HCT116 (cell line): ENCODE data around the gene UBE2J2. TPM values are rescaled to one million over a fixed set of nuclear protein-coding genes. Genes with fewer than 3 reads are reported as not detected.
A peak's percentile ranks its signal among the peaks of the same experiment; 100 is the strongest.

Experiments used
- ATAC-seq: fragments of 200-7000 bp; cut with Tn5 transposase; 2 replicates; pipeline ENCODE4 v1.9.1; 2020; ENCODE audit warnings: mild to moderate bottlenecking, moderate library complexity
- BruUV-seq: library from RNA; stranded (reverse); fragments of 400-500 nt; replicated peaks from 2 replicates; lab custom pipeline; 2021; lab: Mats Ljungman, UMichigan
- CTCF ChIA-PET: fragments of 300-600 bp; sonication (Branson Sonifier 250); formaldehyde crosslinking; loops from one replicate; lab custom pipeline; 2021; ENCODE audit warnings: antibody characterized with exemption; lab: Charles Lee
- POLR2A ChIA-PET: fragments of 300-600, 350-600 bp; sonication (Branson Sonifier 250); formaldehyde crosslinking; loops from one replicate; lab custom pipeline; 2021; ENCODE audit warnings: antibody characterized with exemption; lab: Charles Lee
- RAD21 ChIA-PET, 2 experiments: fragments of 300-600 bp; sonication (Branson Sonifier 250); formaldehyde crosslinking; loops; one replicate each; lab custom pipeline; 2023; ENCODE audit warnings: low total read pairs in 2 of 2; ENCODE audit not compliant: uncharacterized antibody in 2 of 2, unreplicated experiment in 2 of 2, low non-redundant PET in 1 of 2; lab: Charles Lee
- DNase-seq: peaks from one replicate; pipeline ENCODE4 v3.0.0-alpha.2; 2010; ENCODE audit warnings: low read depth, low spot score
- H2AFZ ChIP-seq: fragments of 200-600 bp; shearing (Covaris generic), sonication (generic); 2 replicates; pipeline ENCODE4 v1.6.1; 2017; ENCODE audit warnings: low read depth, mixed run types, mixed read lengths, antibody characterized with exemption, low read length; ENCODE audit not compliant: poor library complexity, severe bottlenecking
- H3K27ac ChIP-seq: 2 replicates; pipeline ENCODE4 v1.5.1; 2012; ENCODE audit warnings: low read depth, low read length
- H3K27me3 ChIP-seq: fragments of 200-600 bp; sonication (generic); 2 replicates; pipeline ENCODE4 v1.6.1; 2016; ENCODE audit warnings: mixed run types, low read length, mixed read lengths; ENCODE audit not compliant: insufficient read depth
- H3K36me3 ChIP-seq, 2 experiments: fragments of 200-500 bp in 1 of 2; fragments of 200-600 bp in 1 of 2; sonication (Bioruptor generic) in 1 of 2; sonication (generic) in 1 of 2; 2 replicates each; pipeline versions ENCODE4 v1.5.1 to v1.6.1; 2014 to 2016; ENCODE audit warnings: low read length in 2 of 2, inconsistent platforms in 1 of 2, mixed read lengths in 1 of 2, mixed run types in 1 of 2; ENCODE audit not compliant: insufficient read depth in 2 of 2, control insufficient read depth in 1 of 2
- H3K4me1 ChIP-seq, 2 experiments: fragments of 200-600 bp in 1 of 2; sonication (generic) in 1 of 2; 2 replicates each; pipeline versions ENCODE4 v1.5.1 to v1.6.1; 2012 to 2017; ENCODE audit warnings: low read length in 2 of 2, inconsistent platforms in 1 of 2, mild to moderate bottlenecking in 1 of 2, mixed read lengths in 1 of 2, mixed run types in 1 of 2, moderate library complexity in 1 of 2; ENCODE audit not compliant: insufficient read depth in 2 of 2, control insufficient read depth in 1 of 2
- H3K4me2 ChIP-seq: fragments of 200-600 bp; sonication (generic); 2 replicates; pipeline ENCODE4 v1.6.1; 2017; ENCODE audit warnings: mixed run types, low read length, mixed read lengths
- H3K4me3 ChIP-seq, 2 experiments: fragments of 200-600 bp in 1 of 2; sonication (generic) in 1 of 2; replicated peaks in 1 of 2; 2 replicates each; pipeline ENCODE4 v1.5.1; 2011 to 2016; ENCODE audit warnings: low read length in 2 of 2, control low read depth in 1 of 2, low read depth in 1 of 2, mild to moderate bottlenecking in 1 of 2, mixed read lengths in 1 of 2, mixed run types in 1 of 2
- H3K79me2 ChIP-seq: fragments of 200-600 bp; sonication (generic); 2 replicates; pipeline ENCODE4 v1.6.1; 2017; ENCODE audit warnings: mild to moderate bottlenecking, mixed run types, low read length, moderate library complexity, mixed read lengths; ENCODE audit not compliant: insufficient read depth
- H3K9ac ChIP-seq: fragments of 200-600 bp; sonication (generic); 2 replicates; pipeline ENCODE4 v1.6.1; 2016; ENCODE audit warnings: low read length, mixed read lengths
- H3K9me2 ChIP-seq: fragments of 200-600 bp; sonication (generic), shearing (Covaris generic); 2 replicates; pipeline ENCODE4 v1.6.1; 2017; ENCODE audit warnings: mixed run types, mild to moderate bottlenecking, moderate library complexity; ENCODE audit not compliant: insufficient read depth
- H3K9me3 ChIP-seq, 2 experiments: fragments of 200-500 bp in 1 of 2; fragments of 200-600 bp in 1 of 2; sonication (Bioruptor generic) in 1 of 2; sonication (generic) in 1 of 2; 2 replicates each; pipeline ENCODE4 v1.6.1; 2014 to 2017; ENCODE audit warnings: low read length in 2 of 2, mixed read lengths in 2 of 2, inconsistent platforms in 1 of 2, low read depth in 1 of 2, mild to moderate bottlenecking in 1 of 2, mixed run types in 1 of 2, moderate library complexity in 1 of 2; ENCODE audit not compliant: control insufficient read depth in 1 of 2, insufficient read depth in 1 of 2
- H4K20me1 ChIP-seq: fragments of 200-600 bp; sonication (generic), shearing (Covaris generic); 2 replicates; pipeline ENCODE4 v1.6.1; 2017; ENCODE audit warnings: mixed run types, mild to moderate bottlenecking, moderate library complexity; ENCODE audit not compliant: insufficient read depth
- EZH2 ChIP-seq: fragments of 200-600 bp; sonication (generic); IDR thresholded peaks from 2 replicates; pipeline ENCODE4 v1.6.1; 2017; ENCODE audit warnings: antibody characterized with exemption, mixed run types
- FOSL1 ChIP-seq: IDR thresholded peaks from 2 replicates; pipeline ENCODE4 v1.6.1; 2012; ENCODE audit warnings: low read depth
- ZNF274 ChIP-seq: fragments of 200-500 bp; sonication (Bioruptor generic); IDR thresholded peaks from 2 replicates; pipeline ENCODE4 v1.6.1; 2014; ENCODE audit warnings: mild to moderate bottlenecking, low read depth, low read length, inconsistent platforms
- intact Hi-C: fragments of 100-400 bp; cut with micrococcal nuclease; formaldehyde crosslinking; loops from 2 replicates; pipeline ENCODE4 v1.10.0; 2022
- total RNA-seq: library from RNA; stranded (reverse); gene quantifications from one replicate; pipeline ENCODE4 v1.2.1, GENCODE V29; 2021; ENCODE audit not compliant: unreplicated experiment
- TF ChIP-seq, protein P1 (sequence below): IDR thresholded peaks from 2 replicates; pipeline ENCODE4 v1.6.1; 2011; ENCODE audit warnings: mild to moderate bottlenecking, low read length, moderate library complexity; ENCODE audit not compliant: insufficient replicate concordance; ENCODE audit errors: extremely low read depth
- TF ChIP-seq, protein P2 (sequence below): IDR thresholded peaks from 2 replicates; pipeline ENCODE4 v1.6.1; 2012; ENCODE audit warnings: low read depth
- TF ChIP-seq, protein P3 (sequence below), 3 experiments: fragments of 200-600 bp in 1 of 3; sonication (generic) in 1 of 3; IDR thresholded peaks in 2 of 3; conservative IDR thresholded peaks in 1 of 3; 2 replicates each; pipeline ENCODE4 v1.5.1; 2012 to 2017; ENCODE audit warnings: low read depth in 2 of 3, low read length in 2 of 3, antibody characterized with exemption in 1 of 3, borderline replicate concordance in 1 of 3, control low read depth in 1 of 3, mild to moderate bottlenecking in 1 of 3, mixed read lengths in 1 of 3, mixed run types in 1 of 3, moderate library complexity in 1 of 3; ENCODE audit not compliant: insufficient read depth in 1 of 3

Gene UBE2J2
- total RNA-seq, 1 experiment from 2014 or later, result 67.7 TPM

DNA sequence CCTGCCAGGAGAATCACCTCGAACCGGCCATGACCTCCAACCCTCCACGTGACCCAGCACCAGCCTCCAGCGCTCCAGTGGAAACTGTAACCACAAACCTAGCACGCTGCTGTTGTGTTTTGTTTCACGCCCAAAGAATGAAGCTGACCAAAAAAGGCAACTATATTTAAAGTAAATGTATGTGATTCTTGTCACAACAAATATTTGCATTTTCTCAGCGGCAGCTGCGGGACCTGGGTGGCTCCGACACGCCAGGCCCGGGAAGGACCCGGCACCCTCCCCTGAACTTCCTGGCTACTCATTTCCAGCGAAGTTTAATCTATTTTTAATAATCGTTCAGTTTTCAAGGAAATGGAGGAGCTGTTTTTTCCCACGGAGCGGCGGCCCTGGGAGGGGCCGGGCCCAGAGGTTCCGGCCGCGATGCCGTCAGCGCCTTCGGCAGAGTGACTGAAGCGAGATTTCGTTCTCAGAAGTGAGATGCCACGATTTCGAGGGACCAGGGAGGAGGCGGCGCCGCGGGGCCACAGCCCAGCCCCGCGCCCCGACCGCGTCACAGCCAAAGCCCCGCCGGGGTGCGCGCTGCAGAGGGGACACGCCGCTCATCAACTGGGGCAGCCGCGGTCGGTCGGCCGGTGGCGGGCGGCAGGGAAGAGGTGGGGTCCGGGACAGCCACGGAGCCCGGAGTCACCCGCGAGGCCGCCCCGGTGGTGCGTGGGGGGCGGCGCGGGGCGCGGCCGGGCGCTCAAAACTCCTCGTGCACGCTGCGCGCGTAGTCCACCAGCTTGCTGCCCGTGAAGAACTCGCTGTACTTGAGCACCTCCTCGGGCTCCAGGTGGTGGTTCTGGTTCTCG lies 56.7 kb downstream of the UBE2J2 start:
- Histone ChIP-seq H3K9ac (no peak overlapping the region), H4K20me1 (no peaks in the 10 kb centered on the region), H3K4me2 (no peak overlapping the region), H3K79me2 (no peaks in the 10 kb centered on the region), H2AFZ (no peak overlapping the region), H3K36me3 (peaks cover 8 to 16% of the 10 kb centered on the region in 2 experiments; a peak in 3 of 4 replicates), H3K4me1 (peaks cover 0 to 7% of the 10 kb centered on the region in 2 experiments; a peak in 2 of 4 replicates), H3K9me3 (no peaks in the 10 kb centered on the region), H3K4me3 (no peak overlapping the region), H3K27me3 (no peaks in the 10 kb centered on the region), H3K27ac (peak overlapping the region; percentile 11; the same call in 1 of the 2 replicates), H3K9me2 (no peaks in the 10 kb centered on the region)
- DNase-seq, result no peak
- TF ChIP-seq, protein P1, sequence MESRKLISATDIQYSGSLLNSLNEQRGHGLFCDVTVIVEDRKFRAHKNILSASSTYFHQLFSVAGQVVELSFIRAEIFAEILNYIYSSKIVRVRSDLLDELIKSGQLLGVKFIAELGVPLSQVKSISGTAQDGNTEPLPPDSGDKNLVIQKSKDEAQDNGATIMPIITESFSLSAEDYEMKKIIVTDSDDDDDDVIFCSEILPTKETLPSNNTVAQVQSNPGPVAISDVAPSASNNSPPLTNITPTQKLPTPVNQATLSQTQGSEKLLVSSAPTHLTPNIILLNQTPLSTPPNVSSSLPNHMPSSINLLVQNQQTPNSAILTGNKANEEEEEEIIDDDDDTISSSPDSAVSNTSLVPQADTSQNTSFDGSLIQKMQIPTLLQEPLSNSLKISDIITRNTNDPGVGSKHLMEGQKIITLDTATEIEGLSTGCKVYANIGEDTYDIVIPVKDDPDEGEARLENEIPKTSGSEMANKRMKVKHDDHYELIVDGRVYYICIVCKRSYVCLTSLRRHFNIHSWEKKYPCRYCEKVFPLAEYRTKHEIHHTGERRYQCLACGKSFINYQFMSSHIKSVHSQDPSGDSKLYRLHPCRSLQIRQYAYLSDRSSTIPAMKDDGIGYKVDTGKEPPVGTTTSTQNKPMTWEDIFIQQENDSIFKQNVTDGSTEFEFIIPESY, result no peak
- no peak for TF ChIP-seq ZNF274
- TF ChIP-seq, protein P2, sequence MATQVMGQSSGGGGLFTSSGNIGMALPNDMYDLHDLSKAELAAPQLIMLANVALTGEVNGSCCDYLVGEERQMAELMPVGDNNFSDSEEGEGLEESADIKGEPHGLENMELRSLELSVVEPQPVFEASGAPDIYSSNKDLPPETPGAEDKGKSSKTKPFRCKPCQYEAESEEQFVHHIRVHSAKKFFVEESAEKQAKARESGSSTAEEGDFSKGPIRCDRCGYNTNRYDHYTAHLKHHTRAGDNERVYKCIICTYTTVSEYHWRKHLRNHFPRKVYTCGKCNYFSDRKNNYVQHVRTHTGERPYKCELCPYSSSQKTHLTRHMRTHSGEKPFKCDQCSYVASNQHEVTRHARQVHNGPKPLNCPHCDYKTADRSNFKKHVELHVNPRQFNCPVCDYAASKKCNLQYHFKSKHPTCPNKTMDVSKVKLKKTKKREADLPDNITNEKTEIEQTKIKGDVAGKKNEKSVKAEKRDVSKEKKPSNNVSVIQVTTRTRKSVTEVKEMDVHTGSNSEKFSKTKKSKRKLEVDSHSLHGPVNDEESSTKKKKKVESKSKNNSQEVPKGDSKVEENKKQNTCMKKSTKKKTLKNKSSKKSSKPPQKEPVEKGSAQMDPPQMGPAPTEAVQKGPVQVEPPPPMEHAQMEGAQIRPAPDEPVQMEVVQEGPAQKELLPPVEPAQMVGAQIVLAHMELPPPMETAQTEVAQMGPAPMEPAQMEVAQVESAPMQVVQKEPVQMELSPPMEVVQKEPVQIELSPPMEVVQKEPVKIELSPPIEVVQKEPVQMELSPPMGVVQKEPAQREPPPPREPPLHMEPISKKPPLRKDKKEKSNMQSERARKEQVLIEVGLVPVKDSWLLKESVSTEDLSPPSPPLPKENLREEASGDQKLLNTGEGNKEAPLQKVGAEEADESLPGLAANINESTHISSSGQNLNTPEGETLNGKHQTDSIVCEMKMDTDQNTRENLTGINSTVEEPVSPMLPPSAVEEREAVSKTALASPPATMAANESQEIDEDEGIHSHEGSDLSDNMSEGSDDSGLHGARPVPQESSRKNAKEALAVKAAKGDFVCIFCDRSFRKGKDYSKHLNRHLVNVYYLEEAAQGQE, result no peak
- no peak for TF ChIP-seq FOSL1
- TF ChIP-seq, protein P3, sequence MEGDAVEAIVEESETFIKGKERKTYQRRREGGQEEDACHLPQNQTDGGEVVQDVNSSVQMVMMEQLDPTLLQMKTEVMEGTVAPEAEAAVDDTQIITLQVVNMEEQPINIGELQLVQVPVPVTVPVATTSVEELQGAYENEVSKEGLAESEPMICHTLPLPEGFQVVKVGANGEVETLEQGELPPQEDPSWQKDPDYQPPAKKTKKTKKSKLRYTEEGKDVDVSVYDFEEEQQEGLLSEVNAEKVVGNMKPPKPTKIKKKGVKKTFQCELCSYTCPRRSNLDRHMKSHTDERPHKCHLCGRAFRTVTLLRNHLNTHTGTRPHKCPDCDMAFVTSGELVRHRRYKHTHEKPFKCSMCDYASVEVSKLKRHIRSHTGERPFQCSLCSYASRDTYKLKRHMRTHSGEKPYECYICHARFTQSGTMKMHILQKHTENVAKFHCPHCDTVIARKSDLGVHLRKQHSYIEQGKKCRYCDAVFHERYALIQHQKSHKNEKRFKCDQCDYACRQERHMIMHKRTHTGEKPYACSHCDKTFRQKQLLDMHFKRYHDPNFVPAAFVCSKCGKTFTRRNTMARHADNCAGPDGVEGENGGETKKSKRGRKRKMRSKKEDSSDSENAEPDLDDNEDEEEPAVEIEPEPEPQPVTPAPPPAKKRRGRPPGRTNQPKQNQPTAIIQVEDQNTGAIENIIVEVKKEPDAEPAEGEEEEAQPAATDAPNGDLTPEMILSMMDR (IDR thresholded peaks at IDR 0.05 in 2 of 3, conservative IDR thresholded peaks at IDR 0.05 in 1 of 3; ENCODE audit: borderline replicate concordance in 1 of 3, insufficient read depth in 1 of 3, low read depth in 2 of 3, low read length in 2 of 3), result no peak
- TF ChIP-seq EZH2, result no peak
- intact Hi-C loops, result no loop called here
- BruUV-seq, result no TSS peak
- RAD21 ChIA-PET, result no interaction called here
- ATAC-seq, result no peak
- CTCF ChIA-PET, result no interaction called here
- POLR2A ChIA-PET, result no interaction called here
